Fibroblast of skin of back (primary cell): Measurements from ENCODE around the gene COL4A5.

ENCODE experiments used
- DNase-seq: peaks from one replicate; pipeline ENCODE4 v3.0.0-alpha.2; 2013

COL4A5 gene

DNA sequence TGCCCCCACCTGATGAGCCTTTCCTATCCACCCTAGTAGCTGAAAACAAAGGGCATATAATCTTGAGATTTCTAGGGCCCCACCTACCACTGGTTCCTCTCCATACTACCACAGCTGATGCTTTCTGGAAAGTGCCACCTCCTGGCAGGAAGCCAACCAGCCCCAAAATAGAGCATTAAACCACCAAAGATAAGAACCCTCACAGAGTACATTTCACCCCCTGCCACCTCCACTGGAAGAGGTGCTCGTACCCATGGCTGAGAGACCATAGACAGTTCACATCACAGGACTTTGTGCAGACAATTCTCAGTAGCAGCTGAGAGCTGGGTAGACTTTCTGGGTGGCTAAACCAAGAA, 202.6 kb downstream of the COL4A5 start:
- DNase-seq = no peak

GRCh38 chrX:108664701-108665100, 225.1 kb downstream of the COL4A5 start:
- no peak for DNase-seq

GRCh38 chrX:108666101-108666500, 226.5 kb downstream of the COL4A5 start:
- DNase-seq = no peak

DNA sequence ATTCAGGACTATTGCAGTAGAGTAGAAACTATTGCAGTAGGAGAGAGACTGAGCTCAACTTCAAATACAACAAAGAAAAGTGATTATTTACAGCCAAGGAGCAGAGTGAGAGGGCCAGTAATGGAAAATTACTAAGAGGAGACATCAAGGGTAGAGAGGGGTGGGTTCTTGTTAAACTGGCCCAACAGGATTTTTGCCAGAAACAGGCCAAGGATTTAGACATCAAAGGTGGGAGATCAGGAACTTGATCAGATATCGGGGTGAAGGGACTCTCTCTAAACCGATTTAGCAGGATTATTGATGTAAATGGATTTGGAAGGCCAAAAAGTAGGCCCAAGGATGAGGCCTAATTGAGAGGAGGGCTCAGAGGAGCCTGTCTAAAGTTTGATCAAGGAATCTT, 231.9 kb downstream of the COL4A5 start:
- DNase-seq = no peak

DNA sequence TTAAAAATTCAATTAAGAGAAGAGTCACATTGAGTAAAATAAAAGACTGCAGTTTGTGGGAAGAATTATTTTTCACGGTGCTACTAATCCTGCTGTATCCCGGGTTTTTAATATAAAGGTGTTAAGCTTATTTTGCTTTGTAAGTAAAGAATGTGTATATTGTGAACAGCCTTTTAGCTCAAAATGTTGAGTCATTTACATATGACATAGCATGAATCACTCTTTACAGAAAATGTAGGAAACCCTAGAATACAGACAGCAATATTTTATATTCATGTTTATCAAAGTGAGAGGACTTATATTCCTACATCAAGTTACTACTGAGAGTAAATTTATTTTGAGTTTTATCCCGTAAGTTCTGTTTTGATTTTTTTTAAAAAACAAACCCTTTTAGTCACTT, 257.1 kb downstream of the COL4A5 start:
- peak; percentile 16 for DNase-seq

DNA sequence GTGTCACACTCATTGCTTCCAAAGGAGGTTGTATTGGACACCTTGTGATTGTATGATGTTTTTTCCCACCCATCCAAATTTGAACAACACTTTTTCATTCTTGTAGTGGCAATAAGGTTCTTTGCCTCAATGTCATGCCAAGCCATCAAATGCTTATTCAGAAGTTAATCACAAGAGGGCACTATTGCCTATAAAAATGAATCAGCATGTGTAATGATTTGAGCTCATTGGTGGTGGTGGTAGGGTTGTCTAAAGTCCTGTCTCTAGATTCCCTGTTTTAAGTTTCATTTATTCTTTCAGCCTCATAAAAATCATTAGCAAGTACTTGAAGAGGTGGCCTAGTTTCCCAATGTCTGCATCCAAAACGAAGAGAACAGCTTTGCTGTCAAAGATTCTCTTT, 259.7 kb downstream of the COL4A5 start:
- peak; percentile 48 for DNase-seq

DNA sequence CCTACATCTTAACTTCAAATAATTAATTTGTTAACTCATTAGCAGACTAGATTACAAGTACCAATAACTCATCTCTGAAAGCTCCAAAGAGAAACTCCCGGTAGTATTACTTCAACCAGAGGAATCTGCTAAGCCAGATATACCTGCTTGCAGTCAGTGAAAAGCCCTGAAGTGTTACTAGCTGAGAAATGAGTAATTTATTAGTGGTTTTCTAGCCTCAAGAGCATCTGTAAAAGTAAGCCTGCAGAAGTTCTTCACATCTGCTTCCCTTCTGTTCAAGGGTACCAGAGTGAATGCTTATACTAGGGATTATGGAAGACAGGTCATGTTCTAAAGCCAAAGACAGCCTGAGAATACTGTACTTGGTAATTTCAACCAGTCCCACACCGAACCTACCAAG, 262.0 kb downstream of the COL4A5 start:
- no peak for DNase-seq

GRCh38 chrX:108702530-108702929, 262.9 kb downstream of the COL4A5 start:
- DNase-seq = no peak

DNA sequence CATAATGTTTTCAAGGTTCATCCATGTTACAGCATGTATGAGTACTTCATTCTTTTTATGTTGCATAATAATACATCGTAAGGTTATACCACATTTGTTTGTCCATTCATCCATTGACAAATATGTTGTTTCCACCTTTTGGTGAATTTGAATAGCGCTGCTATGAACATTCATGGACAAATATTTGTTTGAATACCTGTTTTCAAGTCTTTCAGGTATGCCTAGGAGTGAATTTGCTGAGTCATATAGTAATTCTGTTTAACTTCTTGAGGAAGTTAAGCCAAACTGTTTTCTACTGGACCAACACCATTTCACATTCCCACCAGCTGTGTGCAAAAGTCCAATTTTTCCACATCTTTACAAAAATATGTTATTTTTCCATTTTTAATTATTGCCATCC, 265.2 kb downstream of the COL4A5 start:
- no peak for DNase-seq

DNA sequence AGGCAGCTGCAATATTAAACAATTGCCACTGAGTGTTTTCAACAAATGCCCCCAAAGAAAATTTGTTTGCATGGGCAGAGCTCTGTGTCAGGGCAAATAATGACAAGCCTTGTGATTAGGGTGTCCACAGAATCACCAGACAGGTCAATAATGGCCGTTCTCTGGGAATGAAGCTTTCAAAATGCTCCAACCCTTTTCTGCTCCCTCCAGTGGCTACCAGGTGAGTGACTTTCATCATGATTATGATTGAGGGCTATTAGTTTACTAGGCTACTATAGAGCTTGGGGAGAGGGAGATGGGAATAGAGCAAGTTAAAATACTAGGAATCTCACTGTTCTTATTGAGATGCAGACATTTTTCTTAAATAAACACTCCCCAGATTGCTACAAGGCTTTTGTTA, 273.2 kb downstream of the COL4A5 start:
- no peak for DNase-seq

DNA sequence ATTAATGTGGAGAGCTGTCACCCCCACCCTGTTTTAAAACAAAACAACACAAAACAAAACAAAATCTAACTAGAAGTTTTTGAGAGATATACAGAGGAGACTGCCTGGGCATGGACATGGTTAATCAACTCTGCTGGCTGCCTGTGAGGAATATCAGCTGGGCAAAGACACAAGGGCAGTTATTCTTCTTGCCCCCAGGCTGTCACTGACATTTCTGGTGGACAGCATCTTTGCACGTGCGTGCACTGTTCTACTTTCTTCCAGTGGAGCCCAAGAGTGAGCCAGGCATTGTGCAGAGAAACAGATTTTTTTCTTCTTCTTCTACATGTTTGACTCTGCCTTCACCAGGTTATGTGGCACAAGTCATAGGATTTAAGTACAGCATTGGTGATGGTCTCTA, 282.9 kb downstream of the COL4A5 start:
- no peak for DNase-seq

- no peak for DNase-seq
These were observed 287.1 kb downstream of the COL4A5 start for GRCh38 chrX:108726748-108727147.

GRCh38 chrX:108731153-108731552, 291.5 kb downstream of the COL4A5 start:
- no peak for DNase-seq

- DNase-seq = no peak
These were observed 293.1 kb downstream of the COL4A5 start for GRCh38 chrX:108732630-108733321.

DNA sequence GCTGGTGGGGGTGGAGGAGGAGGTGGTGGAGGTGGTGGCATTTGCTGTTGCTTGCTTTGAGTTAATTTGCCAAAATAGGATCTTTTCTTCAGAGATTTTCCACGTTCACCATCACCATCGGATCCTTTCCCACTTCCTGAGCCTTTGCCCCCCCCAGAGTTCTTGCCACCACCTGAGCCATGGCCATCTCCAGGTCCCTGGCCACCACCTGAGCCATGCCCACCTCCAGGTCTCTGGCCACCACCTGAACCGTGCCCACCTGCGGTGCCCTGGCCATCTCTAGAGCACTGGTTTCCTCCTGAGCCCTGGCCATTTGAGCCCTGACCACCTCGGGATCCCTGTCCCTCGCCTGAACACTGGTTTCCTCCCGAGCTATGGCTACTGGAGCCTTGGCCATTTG, 294.8 kb downstream of the COL4A5 start:
- no peak for DNase-seq

- DNase-seq = no peak
These were observed 295.5 kb downstream of the COL4A5 start for GRCh38 chrX:108735091-108735678.

GRCh38 chrX:108735679-108736508, 296.3 kb downstream of the COL4A5 start:
- peak; percentile 16 for DNase-seq

DNA sequence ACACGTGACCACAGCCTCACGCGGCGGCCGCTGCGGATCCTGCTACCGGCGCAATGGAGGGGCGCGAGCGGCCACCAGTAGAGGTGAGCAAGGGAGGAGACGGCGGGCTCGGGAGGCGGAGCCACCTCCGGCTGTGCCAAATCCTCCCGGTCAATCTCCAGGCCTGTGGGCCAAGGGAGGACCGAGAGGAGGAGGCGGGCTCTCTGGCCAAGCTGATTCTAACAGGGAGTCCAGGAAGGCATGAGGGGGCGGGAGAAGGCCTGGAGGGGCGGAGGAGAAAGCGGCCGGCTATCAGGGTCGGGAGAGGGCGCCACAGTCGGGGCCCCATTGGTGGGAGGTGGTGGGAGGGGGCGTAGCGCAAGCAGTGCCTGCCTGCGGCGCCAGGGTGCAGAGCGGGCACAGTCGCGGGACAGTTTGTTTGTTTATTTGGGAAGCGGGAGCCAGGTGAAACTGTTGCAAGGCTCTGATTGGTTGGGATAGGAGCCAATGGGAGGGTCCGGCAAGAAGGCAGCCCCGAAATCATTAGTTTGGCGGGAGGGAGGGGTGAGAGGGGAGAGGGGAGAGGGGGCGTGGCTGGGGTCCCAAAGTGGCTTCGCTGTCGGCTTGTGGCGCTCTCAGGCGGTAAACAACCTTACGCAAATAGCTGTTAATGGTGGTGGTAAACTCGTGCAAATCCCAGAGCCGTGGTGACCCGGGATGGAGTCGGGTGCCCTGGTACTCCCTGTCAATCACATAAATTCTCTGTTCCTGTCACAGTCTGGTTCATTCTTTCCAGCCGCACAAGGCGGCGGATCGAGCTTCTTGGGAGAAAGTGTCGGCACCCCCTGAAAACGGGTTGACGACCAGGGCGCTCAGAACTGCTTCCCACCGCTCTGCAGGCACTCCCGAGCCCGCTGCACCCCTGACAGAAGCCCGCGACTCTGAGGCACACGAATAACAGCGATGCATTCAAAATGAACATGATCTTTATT, 297.2 kb downstream of the COL4A5 start, which contains the start of gene IRS4:
IRS4 (minus strand) TSS at position 55 of the 971 bp plus-strand sequence.
- peak; percentile 23 for DNase-seq

GRCh38 chrX:108737754-108738153, 298.1 kb downstream of the COL4A5 start:
- no peak for DNase-seq

GRCh38 chrX:108740299-108740774, 300.7 kb downstream of the COL4A5 start:
- no peak for DNase-seq
